Duodenal mucosa (tissue), 2 donors: ENCODE data around the gene SLC9A7.

Source experiments
- H3K27ac ChIP-seq: one replicate; pipeline ENCODE4 v1.7.0; 2013; ENCODE audit warnings: low read depth, low read length
- H3K27me3 ChIP-seq, 2 donors: one replicate each; pipeline ENCODE4 v1.7.0; 2013; ENCODE audit warnings: low read length in 2 of 2, control low read depth in 1 of 2; ENCODE audit not compliant: insufficient read depth in 2 of 2, control insufficient read depth in 1 of 2
- H3K36me3 ChIP-seq, 2 donors: one replicate each; pipeline ENCODE4 v1.7.0; 2013; ENCODE audit warnings: low read length in 2 of 2, control low read depth in 1 of 2; ENCODE audit not compliant: insufficient read depth in 2 of 2, control insufficient read depth in 1 of 2
- H3K4me1 ChIP-seq, 2 donors: one replicate each; pipeline ENCODE4 v1.7.0; 2013; ENCODE audit warnings: low read length in 2 of 2, control low read depth in 1 of 2; ENCODE audit not compliant: insufficient read depth in 2 of 2, control insufficient read depth in 1 of 2
- H3K4me3 ChIP-seq, 2 donors: one replicate each; pipeline ENCODE4 v1.7.0; 2013; ENCODE audit warnings: low read length in 2 of 2, low read depth in 1 of 2
- H3K9ac ChIP-seq, 2 donors: one replicate each; pipeline ENCODE4 v1.7.0; 2013; ENCODE audit warnings: low read length in 2 of 2, low read depth in 1 of 2
- H3K9me3 ChIP-seq, 2 donors: one replicate each; pipeline ENCODE4 v1.7.0; 2013; ENCODE audit warnings: low read length in 2 of 2, control low read depth in 1 of 2; ENCODE audit not compliant: control insufficient read depth in 1 of 2

Gene SLC9A7

DNA sequence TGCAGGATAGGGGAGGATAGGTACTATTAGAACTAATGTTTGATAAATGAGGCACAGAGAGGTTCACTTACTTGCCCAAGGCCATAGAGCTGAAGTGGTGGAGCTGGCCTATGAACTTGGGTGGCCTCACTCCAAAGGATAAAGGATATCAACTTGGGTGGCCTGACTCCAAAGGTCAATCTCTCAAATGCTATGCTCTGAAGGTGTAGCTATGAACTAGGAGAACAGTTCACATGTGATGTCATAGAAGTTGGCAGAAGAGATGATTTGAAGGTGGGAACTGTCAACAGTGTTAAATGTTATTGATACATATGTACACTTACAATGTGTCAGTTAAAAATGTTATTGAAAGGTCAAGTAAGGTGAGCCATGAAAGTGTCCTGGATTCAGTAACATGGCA, 191.5 kb downstream of the SLC9A7 start:
- H3K9me3 ChIP-seq, result no peaks in the 10 kb centered on the region
- H3K9ac ChIP-seq, result no peak overlapping the region
- no peak overlapping the region for H3K4me3 ChIP-seq
- H3K27me3 ChIP-seq, result no peaks in the 10 kb centered on the region
- no peak overlapping the region for H3K27ac ChIP-seq
- H3K4me1 ChIP-seq, result no peaks in the 10 kb centered on the region
- no peaks in the 10 kb centered on the region for H3K36me3 ChIP-seq

- Histone ChIP-seq H3K4me3 (no peak overlapping the region), H3K27me3 (no peaks in the 10 kb centered on the region), H3K9me3 (no peaks in the 10 kb centered on the region), H3K36me3 (no peaks in the 10 kb centered on the region), H3K4me1 (no peaks in the 10 kb centered on the region), H3K9ac (no peak overlapping the region), H3K27ac (no peak overlapping the region)
Measured at GRCh38 chrX:46561824-46562657, 196.9 kb downstream of the SLC9A7 start.

GRCh38 chrX:46559062-46559461, 199.9 kb downstream of the SLC9A7 start:
- Histone ChIP-seq H3K4me3 (no peak overlapping the region), H3K36me3 (no peaks in the 10 kb centered on the region), H3K27ac (no peak overlapping the region), H3K9ac (no peak overlapping the region), H3K27me3 (no peaks in the 10 kb centered on the region), H3K4me1 (no peaks in the 10 kb centered on the region), H3K9me3 (no peaks in the 10 kb centered on the region)

GRCh38 chrX:46554942-46555341, 204.0 kb downstream of the SLC9A7 start:
- Histone ChIP-seq H3K27me3 (no peaks in the 10 kb centered on the region), H3K36me3 (no peaks in the 10 kb centered on the region), H3K4me3 (no peak overlapping the region), H3K4me1 (no peaks in the 10 kb centered on the region), H3K9ac (no peak overlapping the region), H3K9me3 (no peaks in the 10 kb centered on the region), H3K27ac (no peak overlapping the region)

GRCh38 chrX:46553935-46554334, 205.0 kb downstream of the SLC9A7 start:
- Histone ChIP-seq H3K36me3 (no peaks in the 10 kb centered on the region), H3K9me3 (no peaks in the 10 kb centered on the region), H3K27ac (no peak overlapping the region), H3K9ac (no peak overlapping the region), H3K4me3 (no peak overlapping the region), H3K4me1 (no peaks in the 10 kb centered on the region), H3K27me3 (no peaks in the 10 kb centered on the region)

DNA sequence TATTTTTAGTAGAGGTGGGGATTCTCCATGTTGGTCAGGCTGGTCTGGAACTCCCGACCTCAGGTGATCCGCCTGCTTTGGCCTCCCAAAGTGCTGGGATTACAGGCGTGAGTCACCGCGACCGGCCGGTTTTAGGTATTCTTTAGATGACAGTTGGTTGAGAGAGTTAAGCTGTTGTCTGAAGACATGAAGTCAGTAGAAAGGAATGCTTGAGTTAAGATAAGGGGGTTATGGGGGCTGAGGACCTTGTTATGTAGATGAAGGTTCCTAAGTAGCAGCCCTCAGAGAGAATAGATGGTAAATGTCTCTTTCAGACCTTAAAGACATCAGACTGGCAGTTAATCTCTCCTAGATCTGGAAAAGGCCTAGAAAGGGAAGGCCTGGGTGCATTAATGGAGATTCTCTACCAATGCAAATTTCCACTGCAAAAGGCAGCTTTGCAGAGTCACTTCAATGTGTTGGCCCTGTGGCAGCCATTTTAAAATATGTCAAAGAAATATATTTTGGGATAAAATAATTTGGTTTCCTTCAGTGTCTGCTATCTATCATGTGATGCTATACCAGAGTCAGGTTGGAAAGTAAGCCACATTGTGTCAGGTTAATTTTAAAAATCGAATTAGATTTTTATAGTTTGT, 207.3 kb downstream of the SLC9A7 start:
- no peaks in the 10 kb centered on the region for H3K27me3 ChIP-seq
- H3K4me3 ChIP-seq, result no peak overlapping the region
- H3K4me1 ChIP-seq, result peaks cover 6% of the 10 kb centered on the region in 2 donors

DNA sequence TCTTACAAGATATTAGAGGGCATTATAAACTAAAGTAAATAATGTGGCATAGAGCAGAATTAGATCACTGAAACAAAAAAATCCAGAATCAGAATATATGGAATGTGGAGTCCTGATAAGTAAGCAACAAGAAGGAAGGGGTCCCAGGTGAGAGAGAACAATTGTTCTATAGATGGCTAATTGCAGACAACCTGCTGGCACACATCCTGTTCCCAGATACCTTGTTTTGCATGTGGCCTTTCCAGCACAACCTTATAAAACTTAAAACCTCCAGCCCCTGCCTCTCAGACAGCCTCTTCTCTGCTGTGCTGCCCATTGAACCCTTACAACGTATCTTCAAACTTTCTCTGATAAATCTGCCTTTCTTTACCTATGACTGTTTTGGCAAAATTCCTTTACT, 209.0 kb downstream of the SLC9A7 start:
- no peak overlapping the region for H3K27ac ChIP-seq
- H3K27me3 ChIP-seq, result no peaks in the 10 kb centered on the region
- no peaks in the 10 kb centered on the region for H3K36me3 ChIP-seq
- no peaks in the 10 kb centered on the region for H3K9me3 ChIP-seq
- H3K4me3 ChIP-seq, result no peak overlapping the region
- peaks cover 10 to 13% of the 10 kb centered on the region in 2 donors for H3K4me1 ChIP-seq
- no peak overlapping the region for H3K9ac ChIP-seq

More for the DNA sequence above, 207.3 kb downstream of the SLC9A7 start:
- no peaks in the 10 kb centered on the region for H3K9me3 ChIP-seq
- H3K27ac ChIP-seq, result no peak overlapping the region
- H3K9ac ChIP-seq, result no peak overlapping the region
- H3K36me3 ChIP-seq, result no peaks in the 10 kb centered on the region
